ENCODE results near the gene EPHA6. TPM values are rescaled to one million over a fixed set of nuclear protein-coding genes. Genes with fewer than 3 reads are reported as not detected.
"Not testable (repeated sequence)": the region's sequence is repeated elsewhere in the genome, so short reads cannot be mapped to it uniquely, and the experiment has no call there.

The EPHA6 gene
- total RNA-seq, 1 experiment from 2014 or later = not detected

DNA sequence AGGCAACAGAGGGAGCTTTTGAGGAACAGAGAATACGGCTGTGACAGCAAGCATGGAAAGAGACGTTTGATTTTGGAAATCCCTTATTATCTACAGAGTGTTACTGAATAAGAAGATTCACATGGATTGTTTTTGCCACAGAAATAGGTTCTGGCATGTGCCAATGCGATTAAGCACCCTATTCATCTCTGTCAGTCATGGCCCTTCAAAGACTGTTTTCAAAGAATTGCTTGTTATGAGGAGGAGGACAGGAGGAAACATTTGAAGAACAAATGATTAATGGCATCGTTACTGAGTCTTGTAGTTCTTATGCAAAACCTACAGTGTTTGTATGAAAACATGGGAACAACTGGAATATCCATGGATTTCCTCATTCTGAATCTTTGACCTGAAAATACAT lies 86.2 kb downstream of the EPHA6 start:
- DNase-seq (ENCODE audit: low spot score) = no peak

DNA sequence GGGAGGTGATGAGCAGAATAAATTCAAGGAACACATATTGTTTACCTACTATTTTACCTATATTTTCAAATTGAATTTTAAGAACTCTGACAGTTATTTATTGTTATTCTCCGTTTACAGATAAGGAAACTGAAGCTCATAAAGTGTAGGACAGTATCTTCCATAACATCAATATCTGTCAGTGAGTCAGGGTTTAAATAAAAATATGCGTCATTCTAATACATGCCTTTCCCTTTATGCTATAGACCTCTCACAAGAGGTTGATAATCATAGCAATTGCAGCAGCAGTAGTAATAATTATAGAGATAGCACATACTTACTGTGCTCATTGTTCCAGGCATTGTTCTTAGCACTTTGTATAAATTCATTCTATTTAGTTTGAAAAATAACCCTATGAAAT lies 101.1 kb downstream of the EPHA6 start:
- DNase-seq (ENCODE audit: low spot score) = no peak

DNA sequence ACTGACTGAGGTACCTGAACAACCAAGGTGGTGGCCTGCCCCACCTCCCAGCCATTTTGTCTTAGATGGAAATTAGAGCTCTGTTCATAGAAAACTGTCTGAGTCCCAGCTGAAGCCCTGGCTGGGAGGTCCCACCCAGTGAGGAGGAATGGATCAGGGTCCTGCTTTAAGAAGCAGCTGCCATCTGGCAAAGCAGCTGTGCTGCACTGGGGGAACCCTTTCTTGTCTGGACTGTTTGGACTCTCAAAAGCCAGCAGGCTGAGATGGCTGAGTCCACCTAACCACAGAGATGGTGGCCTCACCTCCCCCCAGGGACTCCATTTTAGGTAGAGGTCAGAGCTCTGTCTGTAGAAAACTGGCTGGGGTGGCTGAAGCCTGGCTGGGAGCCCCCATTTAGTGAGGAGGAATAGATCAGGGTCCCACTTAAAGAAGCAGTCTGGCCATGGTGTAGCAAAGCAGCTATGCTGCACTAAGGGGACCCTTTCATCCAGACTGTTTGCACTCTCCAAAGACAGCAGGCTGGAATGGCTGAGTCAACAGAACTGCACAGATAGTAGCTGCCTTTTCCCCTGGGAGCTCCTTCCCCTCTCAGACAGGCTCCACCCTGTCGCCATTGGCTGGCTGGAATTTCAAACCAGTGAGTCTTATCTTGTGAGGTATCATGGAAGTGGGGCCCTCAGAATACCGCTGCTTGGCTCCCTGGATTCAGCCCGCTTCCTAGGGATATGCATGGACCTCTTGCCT lies 116.9 kb downstream of the EPHA6 start:
- no peak for DNase-seq (ENCODE audit: low spot score)

DNA sequence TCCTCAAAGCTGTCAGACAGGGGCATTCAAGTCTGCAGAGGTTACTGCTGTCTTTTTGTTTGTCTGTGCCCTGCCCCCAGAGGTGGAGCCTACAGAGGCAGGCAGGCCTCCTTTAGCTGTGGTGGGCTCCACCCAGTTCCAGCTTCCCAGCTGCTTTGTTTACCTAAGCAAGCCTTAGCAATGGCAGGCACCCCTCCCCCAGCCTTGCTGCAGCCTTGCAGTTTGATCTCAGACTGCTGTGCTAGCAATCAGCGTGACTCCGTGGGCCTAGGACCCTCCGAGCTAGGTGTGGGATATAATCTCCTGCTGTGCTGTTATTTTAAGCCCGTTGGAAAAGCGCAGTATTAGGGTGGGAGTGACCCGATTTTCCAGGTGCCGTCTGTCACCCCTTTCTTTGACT lies 127.7 kb downstream of the EPHA6 start:
- DNase-seq (ENCODE audit: low spot score) = not testable (repeated sequence)

DNA sequence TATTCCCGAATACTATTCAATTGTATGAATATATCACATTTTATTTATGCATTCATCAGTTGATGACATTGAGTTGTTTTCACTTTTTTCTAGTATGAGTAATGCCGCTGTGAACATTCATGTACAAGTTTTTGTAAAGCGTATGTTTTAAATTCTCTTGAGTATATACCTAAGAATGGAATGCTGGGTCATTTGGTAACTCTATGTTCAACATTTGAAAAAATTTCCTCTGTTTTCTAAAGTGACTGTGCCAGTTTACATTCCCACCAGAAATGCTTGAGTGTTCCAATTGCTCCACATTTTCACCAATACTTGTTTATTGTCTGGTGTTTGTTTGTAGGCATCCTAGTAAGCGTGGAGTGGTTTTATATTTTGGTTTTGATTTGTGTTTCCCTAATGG lies 144.5 kb downstream of the EPHA6 start:
- DNase-seq (ENCODE audit: low spot score) = no peak

DNA sequence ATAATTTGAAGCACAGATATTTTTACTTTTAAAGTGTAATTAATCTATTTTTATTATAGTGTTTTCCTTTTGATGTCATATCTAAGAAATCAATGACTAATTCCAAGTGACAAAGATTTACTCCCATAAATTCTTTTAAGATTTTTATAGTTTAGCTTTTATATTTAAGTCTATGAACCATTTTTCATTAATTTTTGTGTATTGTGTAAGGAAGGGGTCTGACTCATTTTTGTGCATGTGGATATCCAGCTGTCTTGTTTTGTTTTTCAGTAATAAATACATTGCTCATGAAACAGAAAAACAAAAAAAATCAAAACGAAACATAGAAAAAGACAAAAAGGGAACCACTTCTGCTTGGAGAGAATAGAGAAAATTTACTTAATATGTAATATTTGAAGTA lies 145.1 kb downstream of the EPHA6 start:
- no peak for DNase-seq (ENCODE audit: low spot score)

DNA sequence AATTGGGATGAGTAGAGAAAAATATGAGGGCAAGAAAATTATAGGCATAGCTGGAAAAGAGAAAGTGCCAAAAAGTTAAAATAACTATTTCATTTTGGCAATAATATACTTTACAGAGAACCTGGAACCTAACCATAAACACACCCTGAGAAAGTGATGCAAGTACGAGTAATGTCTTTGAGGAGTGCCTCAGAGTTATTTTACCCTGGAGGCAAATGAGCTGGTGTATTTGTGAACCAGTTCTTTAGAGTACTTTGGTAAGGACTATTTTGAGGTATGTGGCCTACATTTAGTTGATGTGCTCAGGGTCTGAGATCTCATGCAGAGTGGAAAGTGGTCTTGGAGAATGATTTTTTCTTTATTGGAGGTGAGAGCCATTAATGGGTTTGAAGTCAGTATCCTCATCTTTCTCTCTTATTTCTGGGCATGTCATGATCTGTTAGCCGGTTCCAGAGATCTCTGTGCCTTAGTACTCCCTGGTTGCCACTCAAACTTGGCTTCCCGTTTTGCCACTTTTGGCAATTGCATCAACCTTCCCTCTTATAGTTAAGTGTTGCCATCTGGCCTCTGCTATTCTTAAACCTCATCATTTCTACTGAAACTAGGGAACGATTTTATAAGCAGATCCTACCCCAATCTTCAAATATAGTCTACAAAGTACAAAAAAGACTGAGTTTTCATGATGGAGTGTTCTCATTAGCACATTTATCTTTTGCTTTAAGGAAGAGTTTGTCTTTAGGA lies 145.7 kb downstream of the EPHA6 start:
- no peak for DNase-seq (ENCODE audit: low spot score)

DNA sequence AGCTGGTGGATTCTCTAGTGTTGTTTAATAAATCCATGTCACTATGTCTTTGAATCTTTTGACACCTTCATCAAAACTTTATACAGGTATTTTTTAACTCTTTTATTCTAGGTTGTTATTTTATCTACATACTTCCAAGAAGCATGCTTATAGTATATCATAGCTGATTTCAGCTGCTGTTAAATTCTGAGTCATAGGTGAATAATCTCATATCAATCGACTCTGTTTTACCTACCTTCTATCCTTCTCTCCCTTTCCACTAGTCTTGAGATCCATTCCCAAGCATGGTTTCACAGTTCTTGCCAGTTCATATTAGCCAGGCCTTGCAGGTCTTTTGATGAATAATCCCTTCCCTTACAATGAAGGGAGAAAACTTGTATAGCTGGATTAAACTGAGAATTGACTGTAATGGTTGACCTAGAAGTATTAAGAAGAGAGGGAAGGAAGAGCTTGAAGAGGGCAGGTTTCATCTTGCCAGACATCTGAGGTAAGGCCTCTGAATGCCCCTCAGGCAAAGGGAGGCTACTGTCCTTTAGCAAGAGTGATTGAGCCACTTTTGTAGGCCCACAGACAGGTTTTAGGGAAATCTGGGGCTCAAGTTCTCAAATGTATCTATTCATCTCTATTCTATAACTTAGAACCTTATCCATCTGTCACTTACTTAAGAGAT lies 146.4 kb downstream of the EPHA6 start:
- no peak for DNase-seq (ENCODE audit: low spot score)

DNA sequence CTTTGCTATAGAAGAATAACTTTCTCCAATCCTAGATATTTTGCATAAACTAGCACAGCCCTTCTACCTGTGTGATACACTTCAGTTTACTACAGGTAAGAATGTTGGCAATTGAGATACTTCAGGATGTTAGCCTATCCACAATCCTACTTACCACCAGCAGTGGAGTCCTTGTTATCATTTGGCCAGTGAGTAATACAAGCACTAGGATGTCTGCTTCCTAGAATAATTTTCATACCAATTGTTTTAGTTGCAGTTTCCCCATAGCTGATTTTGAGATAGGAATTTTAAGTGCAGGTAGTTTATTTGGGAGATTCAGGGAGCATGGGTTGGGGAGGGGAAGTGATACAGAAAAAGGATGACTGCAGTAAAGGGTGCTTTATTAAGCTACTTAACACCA lies 147.2 kb downstream of the EPHA6 start:
- DNase-seq (ENCODE audit: low spot score) = no peak

DNA sequence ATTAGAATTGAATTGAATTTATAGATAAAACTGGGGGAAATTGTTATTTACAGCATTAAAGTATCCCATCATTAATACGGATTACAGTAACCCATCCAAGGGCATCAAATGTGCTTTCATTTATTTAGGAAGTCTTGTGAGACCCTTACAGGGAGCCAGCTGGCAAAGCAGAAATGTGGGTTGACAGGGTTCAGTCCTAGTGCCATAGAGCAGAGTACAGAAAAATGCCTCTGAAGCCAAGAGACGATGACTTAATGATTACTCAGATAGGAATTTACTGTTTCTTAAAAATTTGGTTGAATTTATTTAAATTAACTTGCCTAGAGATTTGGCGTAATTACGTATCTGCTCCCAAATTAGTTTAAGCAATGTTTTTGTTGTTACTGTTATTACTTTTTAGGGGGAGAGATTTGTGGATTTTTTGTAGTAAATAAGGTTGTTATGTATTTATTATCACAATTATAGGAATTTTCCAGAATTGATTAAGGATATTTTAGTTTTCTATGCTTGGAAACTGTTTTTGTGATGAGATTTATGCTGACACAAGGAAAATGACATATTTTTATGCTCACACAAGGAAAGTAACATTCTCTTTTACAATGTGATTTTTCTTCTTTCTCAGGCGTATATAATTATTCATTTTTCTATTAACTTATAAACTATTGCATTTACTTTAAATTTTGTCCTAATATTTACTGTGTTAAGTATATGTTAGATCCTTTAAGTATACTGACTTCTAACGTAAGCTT lies 152.0 kb downstream of the EPHA6 start:
- DNase-seq (ENCODE audit: low spot score) = no peak

DNA sequence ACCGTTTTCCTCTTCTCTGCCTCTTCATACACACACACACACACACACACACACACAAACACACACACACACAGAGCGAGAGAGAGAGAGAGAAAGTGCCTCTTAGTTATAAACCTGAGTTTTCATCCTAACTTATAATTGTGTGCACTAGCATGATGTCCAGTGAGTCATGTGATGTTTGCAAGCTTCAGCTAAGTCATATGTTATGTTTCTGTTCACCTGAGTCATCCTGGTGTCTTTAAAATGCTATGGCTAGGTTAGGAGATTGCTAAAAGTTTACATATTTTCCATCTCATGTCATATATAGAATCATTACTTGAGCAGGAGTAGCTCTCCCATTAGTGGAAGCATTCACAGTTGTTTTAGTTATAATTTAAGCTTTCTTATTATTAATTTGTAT lies 155.8 kb downstream of the EPHA6 start:
- DNase-seq (ENCODE audit: low spot score) = no peak

DNA sequence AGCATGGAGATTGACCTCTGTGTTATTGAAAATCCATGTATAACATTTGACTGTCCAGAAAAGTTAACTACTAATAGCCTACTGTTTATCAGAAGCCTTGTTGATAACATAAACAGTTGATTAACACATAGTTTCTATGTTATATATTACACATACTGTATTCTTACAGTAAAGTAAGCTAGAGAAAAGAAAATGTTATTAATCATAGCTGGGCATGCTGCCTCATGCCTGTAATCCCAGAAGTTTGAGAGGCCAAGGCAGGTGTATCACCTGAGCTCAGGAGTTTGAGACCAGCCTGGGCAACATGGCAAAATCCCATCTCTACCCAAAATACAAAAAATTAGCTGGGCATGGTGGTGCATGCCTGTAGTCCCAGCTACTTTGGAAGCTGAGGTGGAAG lies 163.3 kb downstream of the EPHA6 start:
- no peak for DNase-seq (ENCODE audit: low spot score)

DNA sequence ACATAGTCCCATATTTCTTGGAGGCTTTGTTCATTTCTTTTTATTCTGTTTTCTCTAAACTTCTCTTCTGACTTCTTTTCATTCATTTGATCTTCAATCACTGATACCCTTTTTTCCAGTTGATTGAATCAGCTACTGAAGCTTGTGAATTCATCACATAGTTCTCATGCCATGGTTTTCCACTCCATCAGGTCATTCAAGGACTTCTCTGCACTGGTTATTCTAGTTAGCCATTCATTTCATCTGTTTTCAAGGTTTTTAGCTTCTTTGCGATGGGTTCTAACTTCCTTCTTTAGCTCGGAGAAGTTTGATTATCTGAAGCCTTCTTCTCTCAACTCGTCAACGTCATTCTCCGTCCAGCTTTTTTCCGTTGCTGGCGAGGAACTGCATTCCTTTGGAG lies 169.3 kb downstream of the EPHA6 start:
- DNase-seq (ENCODE audit: low spot score) = not testable (repeated sequence)

DNA sequence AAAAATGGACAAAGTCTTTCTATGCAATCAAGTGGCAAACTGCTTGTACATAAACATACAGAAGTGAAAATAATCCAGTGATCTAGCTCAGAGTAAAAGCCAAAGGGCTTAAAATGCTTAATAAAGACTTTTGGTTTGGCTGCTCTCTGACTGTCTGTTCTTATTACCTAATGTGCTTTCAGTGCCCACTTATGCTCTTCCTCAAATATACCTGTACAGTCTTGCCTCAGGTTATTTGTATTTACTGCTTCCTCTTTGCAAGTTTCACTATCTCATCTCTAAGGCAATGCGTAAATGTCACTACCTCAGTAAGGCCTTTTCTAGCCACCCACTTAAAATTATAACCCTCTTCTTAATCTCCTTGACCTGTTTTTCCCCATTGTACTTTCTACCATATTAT lies 171.8 kb downstream of the EPHA6 start:
- no peak for DNase-seq (ENCODE audit: low spot score)

DNA sequence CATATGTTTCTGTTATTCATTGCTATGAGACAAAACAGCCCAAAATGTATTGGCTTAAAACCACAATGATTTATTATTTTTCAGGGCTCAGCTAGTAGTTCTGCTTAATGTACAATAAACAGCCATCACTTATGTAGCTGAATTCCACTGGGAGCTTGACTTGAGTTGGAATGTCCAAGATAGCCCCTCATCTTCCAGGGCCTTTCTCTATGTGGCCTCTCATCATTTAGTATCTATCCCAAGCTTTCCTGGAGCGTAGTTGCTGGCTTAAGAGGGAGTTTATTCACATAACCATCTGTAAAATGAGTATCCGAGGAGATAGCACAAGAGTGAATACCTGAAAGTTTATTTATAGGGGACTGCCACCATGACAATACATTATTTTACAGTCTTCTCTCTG lies 176.8 kb downstream of the EPHA6 start:
- DNase-seq (ENCODE audit: low spot score) = no peak

DNA sequence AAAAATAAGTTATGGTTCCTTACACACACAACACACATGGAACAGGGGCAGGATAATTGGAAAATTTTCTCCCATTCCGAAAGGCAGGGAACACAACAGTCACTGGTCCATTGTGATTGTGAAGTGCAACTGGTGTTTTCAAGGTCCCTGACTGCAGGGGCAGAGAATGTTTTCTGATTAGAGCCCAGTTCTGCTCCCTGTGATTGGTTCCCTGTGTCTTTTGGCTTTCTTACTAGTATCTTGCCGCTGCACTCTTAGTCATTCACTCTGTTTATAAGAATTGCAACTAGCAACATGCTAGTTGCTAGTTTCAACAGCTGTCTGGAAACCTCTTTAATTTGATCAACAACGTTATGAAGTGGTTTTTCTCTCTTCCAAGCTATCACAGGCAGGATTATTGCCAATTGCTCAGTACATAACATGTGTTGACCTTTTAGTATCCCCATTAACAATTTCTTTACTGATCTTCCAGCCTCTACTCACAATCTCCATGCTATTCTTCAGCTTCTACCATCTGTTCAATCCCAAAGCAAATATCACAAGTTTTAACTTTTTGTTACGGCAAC lies 177.5 kb downstream of the EPHA6 start:
- DNase-seq (ENCODE audit: low spot score) = no peak

DNA sequence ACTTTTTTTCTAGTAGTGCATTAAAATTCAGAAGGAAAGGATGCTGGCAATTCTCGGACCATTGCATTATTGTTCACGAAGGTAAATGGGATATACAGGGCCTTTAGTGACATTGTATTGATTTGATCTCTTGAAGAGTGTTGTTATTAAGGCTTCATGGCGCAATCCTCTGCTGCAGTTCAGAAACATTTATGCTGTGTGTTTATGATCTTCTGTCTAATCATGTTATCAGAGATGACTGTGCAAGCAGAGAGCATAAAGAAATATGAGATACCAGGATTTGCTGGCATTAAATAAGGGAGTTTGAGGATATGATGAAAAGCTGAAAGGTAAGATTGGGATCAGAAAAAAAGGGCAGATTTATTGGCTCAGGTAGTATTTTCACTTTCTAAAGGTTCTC lies 180.6 kb downstream of the EPHA6 start:
- no peak for DNase-seq (ENCODE audit: low spot score)

DNA sequence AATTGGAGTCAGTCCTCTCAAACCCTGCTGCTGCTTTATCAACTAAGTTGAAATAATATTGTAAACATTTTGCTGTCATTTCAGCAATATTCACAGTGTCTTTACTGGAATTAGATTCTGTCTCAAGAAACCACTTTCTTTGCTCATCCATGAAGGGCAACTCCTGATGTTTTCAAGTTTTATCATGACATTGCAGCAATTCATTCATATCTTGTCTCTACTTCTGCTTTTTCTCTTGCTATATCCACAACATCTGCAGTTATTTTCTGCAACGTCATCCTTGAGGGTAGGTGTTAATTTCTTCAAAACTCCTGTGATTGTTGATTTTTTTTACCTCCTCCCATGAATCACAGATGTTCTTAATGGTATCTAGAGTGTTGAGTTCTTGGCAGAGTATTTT lies 181.6 kb downstream of the EPHA6 start:
- DNase-seq (ENCODE audit: low spot score) = no peak

DNA sequence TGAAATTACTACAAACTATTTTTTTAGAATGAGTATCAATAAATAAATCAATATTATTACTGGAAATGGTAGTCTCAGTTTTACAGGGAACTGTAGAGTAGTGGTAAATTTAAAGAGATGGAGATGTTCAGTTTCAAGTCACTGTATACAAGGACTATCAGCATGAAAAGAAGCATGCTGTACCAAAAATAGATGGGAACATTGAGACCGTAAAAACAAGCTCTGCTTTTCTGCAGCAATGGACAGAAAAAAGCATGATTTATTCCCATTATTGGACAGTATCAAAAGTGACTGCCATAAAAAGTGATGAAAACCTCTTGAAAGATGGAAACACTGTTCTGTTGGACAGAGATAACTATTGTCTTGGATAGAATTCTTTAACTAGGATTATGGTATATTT lies 187.2 kb downstream of the EPHA6 start:
- DNase-seq (ENCODE audit: low spot score) = no peak

DNA sequence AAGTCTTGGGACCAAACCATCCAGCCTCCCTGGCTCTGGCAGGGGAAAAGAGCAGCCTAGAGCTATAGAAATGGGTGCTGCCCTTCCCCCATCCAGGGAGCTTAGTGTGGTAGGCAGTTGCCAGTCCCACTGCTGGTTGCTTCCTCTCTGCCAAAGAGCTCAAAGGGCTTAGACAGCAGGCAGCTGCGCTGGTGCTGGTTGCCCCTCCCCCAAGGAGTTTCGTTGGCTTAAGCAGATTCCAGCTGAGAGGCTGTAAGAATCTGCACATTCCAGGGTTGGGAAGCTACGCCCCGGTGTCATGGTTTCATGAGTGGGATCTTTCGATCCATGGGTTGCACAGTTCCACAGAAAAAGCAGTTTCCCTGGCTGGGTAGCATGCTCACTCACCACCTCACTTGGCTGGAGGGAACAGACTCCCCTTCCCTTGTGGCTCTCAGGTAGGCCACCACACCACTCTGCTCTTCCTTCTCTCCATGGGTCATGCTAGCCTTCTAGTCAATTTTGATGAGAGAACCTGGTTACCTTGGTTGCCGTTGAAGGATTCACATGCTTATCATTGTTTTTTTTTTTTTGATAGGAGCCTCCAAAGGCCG lies 195.1 kb downstream of the EPHA6 start:
- no peak for DNase-seq (ENCODE audit: low spot score)

All from HT-29 (cell line).